ENCODE measurements around the gene CDC25C.
"Not testable (repeated sequence)": the region's sequence is repeated elsewhere in the genome, so short reads cannot be mapped to it uniquely, and the experiment has no call there.

The CDC25C gene

DNA sequence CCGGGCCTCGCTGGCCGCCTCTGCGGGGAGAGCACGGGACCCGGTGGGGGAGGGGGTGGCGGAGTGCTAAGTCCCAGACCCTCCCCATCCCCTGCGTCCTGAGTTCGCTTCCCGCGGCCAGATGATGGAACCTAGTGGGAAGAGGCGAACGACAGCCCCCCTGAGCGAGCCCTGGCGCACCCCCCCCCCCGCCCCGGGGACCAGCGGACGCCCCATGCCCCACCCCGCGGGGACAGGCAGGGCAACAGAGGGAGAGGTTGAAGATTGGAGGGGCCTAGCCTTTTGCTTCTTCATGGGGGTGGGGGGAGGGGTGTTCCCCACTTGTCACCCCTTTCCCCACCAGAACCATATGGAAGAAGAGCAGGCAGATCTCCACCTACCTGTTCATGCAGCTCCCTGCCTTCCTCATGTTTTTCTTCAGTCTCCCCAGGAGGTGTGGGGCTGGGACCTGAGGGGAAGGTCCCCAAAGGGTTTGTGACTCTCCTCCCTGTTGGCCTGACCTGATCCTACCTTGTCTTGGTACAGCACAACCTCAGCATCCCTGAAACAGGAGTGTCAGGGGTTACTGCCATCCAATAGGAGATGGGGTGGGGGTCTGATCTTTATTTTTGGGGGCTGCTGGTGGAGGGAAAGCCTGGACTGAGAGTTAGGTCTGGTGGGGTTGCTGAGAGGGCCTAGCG lies 6.9 kb upstream of the CDC25C start:
- Mint-ChIP-seq H3K27me3 (peaks cover 3% of the 10 kb centered on the region), H3K4me1 (peaks cover 39% of the 10 kb centered on the region), H3K27ac (peak overlapping the region; percentile 96), H3K4me3 (peak overlapping the region; percentile 92), H3K9me3 (no peaks in the 10 kb centered on the region), H3K36me3 (peaks cover 13% of the 10 kb centered on the region)
- DNase-seq, result peak; percentile 30
- CTCF ChIA-PET, result interaction anchor here (1.0 to 13.2 kb wide), 2 partner anchors 9 to 14 kb away, joined by 4 to 209 read pairs; partner anchors contain the start of gene KDM3B

DNA sequence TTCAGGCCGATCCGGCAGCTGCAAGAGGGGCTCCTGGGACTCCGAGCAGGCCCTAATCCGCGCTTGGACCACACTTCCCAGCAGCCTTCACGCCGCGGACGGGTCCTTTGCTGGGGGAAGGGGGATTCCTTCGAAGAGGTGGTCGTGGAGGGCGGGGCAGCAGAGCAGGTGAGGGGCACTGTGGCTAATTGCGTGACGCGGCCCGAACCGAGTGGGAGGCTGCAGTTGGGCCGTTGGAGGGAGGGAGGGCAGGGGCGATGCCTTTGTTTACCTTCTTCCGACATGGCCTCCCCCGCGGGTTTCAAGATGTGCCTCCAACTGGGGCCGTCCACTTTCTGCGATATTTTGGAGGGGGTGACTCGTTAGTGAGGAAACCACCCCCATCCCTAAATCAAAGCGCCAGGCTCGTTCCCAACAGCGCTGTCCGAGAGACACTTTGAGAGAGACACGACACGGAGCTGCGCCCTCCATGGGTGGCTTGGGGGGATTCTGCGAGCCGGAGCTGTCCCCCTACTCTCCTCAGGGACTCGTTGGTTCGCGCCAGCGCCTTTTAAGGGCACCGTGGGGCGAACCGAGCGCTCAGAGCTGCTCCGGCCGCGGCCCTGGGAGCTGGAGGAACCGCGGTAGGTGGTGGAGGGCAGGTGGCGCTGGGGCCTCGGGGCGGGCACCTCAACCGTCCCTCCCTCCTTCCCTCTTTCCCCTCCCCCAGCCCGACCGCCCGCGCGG lies 6.2 kb upstream of the CDC25C start, which contains the start of gene FAM53C:
FAM53C (plus strand) TSS at position 582 of the 726 bp plus-strand sequence. CDS start 3,070 bp downstream, outside the sequence.
- Mint-ChIP-seq H3K9me3 (no peaks in the 10 kb centered on the region), H3K27me3 (peaks cover 3% of the 10 kb centered on the region), H3K36me3 (peaks cover 11% of the 10 kb centered on the region), H3K4me3 (peak within 1 kb of the TSS; percentile 92), H3K27ac (peak within 1 kb of the TSS; percentile 96), H3K4me1 (peaks cover 39% of the 10 kb centered on the region)
- CTCF ChIA-PET, result interaction anchor here (1.0 to 13.2 kb wide), 2 partner anchors 9 to 15 kb away, joined by 4 to 209 read pairs; partner anchors contain the start of gene KDM3B
- peak; percentile 93 for DNase-seq

DNA sequence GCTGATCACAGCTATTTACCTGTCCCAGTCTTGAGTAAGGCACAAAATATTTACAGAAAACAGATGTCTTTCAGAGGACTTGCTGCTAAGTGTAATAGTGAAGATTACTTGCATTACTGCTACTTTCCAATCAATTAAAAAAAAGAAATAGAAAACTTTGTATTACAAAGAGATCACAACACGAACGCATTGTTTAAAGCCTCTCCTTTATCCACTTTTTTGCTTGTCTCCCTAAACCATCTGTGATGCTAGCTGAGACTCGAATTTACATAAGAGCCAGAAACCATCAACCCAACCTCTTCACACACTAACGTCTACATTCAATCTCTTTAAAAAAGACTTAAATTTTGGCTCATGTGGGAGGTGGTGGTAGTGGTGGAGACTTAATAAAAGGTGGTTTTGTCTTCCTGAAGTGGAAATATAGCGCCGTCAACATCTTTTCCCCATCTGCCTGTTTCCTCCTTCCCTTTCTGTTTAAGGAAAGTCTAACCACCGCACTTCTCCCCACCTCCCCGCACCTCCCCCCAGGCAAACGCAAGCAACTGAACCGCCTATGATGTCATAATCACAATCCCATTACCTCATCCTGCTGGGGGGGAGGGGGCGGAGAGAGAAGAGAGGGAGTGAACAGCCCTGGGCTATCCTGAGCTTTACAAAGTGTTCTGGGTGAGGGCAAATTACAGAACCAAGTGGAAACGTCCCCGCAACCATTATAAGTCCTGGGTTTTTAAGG lies 5.5 kb upstream of the CDC25C start:
- peaks cover 3% of the 10 kb centered on the region for H3K27me3 Mint-ChIP-seq
- H3K36me3 Mint-ChIP-seq, result peaks cover 11% of the 10 kb centered on the region
- H3K27ac Mint-ChIP-seq, result peak overlapping the region; percentile 96
- peak; percentile 85 for DNase-seq
- no peaks in the 10 kb centered on the region for H3K9me3 Mint-ChIP-seq
- H3K4me3 Mint-ChIP-seq, result peak overlapping the region; percentile 92
- H3K4me1 Mint-ChIP-seq, result peaks cover 45% of the 10 kb centered on the region
- CTCF ChIA-PET, result interaction anchor here (13.2 kb wide), 1 partner anchor 15 kb away, joined by 209 read pairs; the partner anchor contains the start of gene KDM3B

DNA sequence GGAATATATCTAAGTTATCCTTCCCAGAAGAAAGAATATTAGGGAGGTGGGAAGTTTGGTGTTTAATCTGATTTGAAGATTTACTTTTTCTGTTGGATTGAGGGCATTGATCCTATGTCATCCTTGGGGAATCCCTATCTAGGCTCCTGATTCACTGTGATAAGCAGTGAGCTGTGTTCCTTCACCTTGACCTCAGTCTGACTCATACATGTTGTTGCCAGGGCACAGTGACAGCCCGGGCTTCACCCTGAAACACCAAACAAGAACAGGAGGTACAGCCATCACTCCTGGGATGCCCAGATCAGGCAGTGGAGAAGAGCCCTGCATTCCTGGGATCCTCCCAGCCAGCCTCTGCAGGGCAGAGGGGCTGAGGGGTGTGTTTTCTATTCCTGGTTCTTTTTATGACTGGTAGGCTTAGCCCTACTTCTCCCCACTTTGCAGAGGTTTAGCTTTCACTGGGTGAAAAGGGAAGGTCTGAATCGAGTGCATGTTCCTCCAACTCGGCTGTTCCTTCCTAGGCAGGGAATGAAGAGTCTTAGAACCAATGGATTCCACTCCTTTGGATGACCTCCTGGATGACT lies 3.4 kb upstream of the CDC25C start:
- Mint-ChIP-seq H3K9me3 (no peaks in the 10 kb centered on the region), H3K36me3 (no peaks in the 10 kb centered on the region), H3K4me3 (no peak overlapping the region), H3K27me3 (peaks cover 3% of the 10 kb centered on the region), H3K27ac (peak overlapping the region; percentile 49), H3K4me1 (peaks cover 44% of the 10 kb centered on the region)
- CTCF ChIA-PET, result interaction anchor here (13.2 kb wide), 1 partner anchor 17 kb away, joined by 209 read pairs; the partner anchor contains the start of gene KDM3B
- no peak for DNase-seq

DNA sequence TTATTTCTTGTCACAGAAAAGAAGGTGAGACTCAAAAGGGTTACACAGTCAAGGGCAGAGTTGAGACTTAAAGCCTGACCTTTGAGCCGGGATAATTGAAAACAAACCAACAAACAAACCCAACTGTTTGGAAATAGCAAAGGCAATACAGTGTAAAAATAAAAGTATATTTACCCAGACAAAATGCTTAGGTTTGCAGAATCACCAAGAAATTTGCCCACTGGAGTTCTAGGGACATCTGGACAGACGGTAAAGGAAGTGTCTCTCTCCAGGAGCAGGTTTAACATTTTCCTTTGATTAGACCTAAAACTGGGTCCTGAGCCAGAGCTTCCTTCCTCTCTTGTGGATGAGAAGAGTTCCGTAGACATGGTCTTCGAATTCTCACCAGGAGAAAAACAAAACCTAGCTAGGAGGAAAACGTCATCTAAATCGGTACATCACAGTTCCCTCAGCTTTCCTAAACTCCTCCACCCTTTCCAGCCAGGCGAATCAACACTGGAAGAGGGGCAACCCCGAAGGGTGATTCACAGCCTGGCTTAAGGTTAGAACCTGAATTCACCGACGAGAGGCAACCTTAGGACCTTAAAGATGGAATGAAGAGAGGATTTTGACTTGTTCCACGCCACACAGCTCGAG lies 673 bp downstream of the CDC25C start:
- CTCF ChIA-PET, result interaction anchor here (1.4 to 13.2 kb wide), 2 partner anchors 21 to 133 kb away, joined by 4 to 209 read pairs; partner anchors contain the start of gene KDM3B
- H3K36me3 Mint-ChIP-seq, result peaks cover 1% of the 10 kb centered on the region
- H3K27ac Mint-ChIP-seq, result peak overlapping the region; percentile 75
- peaks cover 30% of the 10 kb centered on the region for H3K4me1 Mint-ChIP-seq
- no peaks in the 10 kb centered on the region for H3K9me3 Mint-ChIP-seq
- peaks cover 3% of the 10 kb centered on the region for H3K27me3 Mint-ChIP-seq
- H3K4me3 Mint-ChIP-seq, result peak overlapping the region; percentile 78
- no peak for DNase-seq

DNA sequence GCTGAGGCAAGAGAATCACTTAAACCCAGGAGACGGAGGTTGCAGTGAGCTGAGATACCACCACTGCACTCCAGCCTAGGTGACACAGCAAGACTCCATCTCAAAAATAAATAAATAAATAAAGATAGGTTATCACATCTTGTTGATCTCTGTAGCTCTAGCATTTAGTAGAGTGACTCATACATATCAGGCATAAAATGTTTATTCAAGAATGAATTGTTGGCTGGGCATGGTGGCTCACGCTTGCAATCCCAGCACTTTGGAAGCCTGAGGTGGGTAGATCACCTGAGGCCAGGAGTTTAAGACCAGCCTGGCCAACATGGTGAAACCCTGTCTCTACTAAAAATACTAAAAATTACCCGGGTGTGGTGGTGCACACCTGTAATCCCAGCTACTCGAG lies 13.4 kb downstream of the CDC25C start:
- H3K27me3 Mint-ChIP-seq, H3K4me3 Mint-ChIP-seq, H3K9me3 Mint-ChIP-seq, DNase-seq, H3K4me1 Mint-ChIP-seq, H3K27ac Mint-ChIP-seq: not testable (repeated sequence)
- CTCF ChIA-PET, result interaction anchor here (0.8 kb wide), 1 partner anchor 33 kb away, joined by 3 read pairs; no protein-coding TSS in a partner anchor
- peaks cover 20% of the 10 kb centered on the region for H3K36me3 Mint-ChIP-seq

DNA sequence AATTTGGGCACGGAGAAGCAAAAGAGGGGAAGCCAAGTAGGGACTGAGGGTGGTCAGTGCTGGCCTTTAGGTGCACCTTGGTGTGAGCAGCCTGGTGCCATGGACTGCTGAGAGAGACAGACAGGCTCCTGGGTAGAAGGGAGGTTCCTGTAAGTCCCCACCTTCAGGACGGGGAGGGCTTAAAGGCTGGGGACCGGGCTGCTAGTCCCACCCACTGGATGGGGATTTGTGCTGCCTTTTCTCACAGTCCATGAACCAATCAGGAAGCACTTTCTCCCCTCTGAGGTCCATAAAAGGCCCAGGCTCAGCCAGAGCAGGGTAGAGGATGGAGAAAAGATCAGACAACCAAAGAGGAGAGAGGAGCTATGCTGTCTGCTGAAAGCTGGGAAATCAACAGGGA lies 15.2 kb downstream of the CDC25C start:
- H3K27me3 Mint-ChIP-seq, result no peaks in the 10 kb centered on the region
- no peak overlapping the region for H3K4me3 Mint-ChIP-seq
- CTCF ChIA-PET, result interaction anchor here (0.8 kb wide), 1 partner anchor 138 kb away, joined by 3 read pairs; no protein-coding TSS in a partner anchor
- peaks cover 35% of the 10 kb centered on the region for H3K36me3 Mint-ChIP-seq
- DNase-seq, result no peak
- H3K27ac Mint-ChIP-seq, result no peak overlapping the region
- H3K9me3 Mint-ChIP-seq, result no peaks in the 10 kb centered on the region
- no peaks in the 10 kb centered on the region for H3K4me1 Mint-ChIP-seq

DNA sequence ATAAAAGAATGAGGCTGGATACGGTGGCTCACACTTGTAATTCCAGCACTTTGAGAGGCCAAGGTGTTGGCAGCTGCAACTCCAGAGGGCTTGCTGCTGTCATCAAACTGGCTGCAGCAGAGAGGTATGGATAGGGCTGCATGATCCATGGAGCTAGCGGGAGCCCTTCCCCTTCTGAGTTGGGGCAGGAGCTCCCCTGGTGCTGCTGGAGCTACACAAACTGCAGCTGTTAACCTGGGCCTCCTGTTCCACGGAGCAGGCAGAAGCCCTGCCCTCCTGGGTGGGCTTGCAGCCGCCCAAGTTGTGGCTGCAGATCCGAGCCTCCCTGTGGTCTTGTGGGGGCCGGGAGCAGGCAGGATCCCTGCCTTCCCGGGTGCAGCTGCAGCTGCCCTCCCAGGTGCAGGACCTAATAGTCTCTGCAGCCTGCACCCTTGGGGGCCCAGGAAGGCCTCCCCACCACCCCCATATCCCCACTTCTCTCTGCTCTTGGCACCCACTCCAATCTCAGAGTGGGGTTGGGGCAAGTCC lies 15.8 kb downstream of the CDC25C start:
- H3K36me3 Mint-ChIP-seq, result peaks cover 39% of the 10 kb centered on the region
- no peak overlapping the region for H3K27ac Mint-ChIP-seq
- no peak overlapping the region for H3K4me3 Mint-ChIP-seq
- no peaks in the 10 kb centered on the region for H3K27me3 Mint-ChIP-seq
- DNase-seq, result no peak
- no peaks in the 10 kb centered on the region for H3K4me1 Mint-ChIP-seq
- no peaks in the 10 kb centered on the region for H3K9me3 Mint-ChIP-seq
- CTCF ChIA-PET, result interaction anchor here (0.8 kb wide), 1 partner anchor 138 kb away, joined by 3 read pairs; no protein-coding TSS in a partner anchor

DNA sequence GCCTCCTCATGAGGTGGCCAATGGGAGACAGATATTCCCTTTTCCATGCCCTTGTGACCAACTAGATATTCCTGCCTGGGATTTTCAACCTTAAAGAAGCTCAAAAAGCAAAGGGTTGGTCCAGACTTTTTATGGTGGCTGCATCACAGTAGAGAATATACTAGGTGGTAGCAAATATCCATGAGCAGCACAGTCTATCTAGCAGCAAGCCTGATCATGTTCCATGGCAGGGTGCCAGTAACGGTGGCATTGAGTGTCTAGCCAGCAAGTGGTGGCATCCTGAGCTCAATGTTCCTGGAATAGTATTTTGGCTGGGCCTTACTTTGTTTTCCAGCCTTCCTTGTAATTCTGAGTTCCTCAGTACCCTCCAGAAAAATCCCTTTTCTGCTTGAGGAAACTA lies 25.8 kb downstream of the CDC25C start:
- Mint-ChIP-seq H3K9me3 (no peaks in the 10 kb centered on the region), H3K27me3 (no peaks in the 10 kb centered on the region), H3K27ac (no peak overlapping the region), H3K36me3 (peaks cover 19% of the 10 kb centered on the region), H3K4me3 (no peak overlapping the region), H3K4me1 (no peaks in the 10 kb centered on the region)
- no peak for DNase-seq
- CTCF ChIA-PET, result no interaction called here

DNA sequence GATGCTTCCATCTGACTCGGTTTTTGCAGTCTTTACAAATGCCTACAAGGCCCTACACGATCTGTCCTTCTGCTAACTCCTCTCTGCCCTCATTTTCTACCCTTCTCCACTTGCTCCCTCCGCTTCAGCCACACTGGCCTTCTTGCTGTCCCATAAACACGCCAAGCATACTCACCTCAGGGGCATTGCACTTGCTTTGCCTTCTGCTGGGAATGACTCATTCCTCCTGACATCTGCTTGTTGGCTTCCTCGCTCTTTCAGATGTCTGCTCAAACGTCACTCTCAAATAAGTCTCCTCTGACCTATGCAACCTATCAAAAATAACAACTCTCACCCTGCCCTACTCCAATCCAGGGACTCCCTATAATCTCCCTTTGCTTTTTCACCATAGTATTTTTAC lies 28.2 kb downstream of the CDC25C start:
- Mint-ChIP-seq H3K4me1 (no peaks in the 10 kb centered on the region), H3K4me3 (no peak overlapping the region), H3K27ac (no peak overlapping the region), H3K27me3 (no peaks in the 10 kb centered on the region), H3K36me3 (peaks cover 23% of the 10 kb centered on the region), H3K9me3 (no peaks in the 10 kb centered on the region)
- CTCF ChIA-PET, result no interaction called here
- no peak for DNase-seq

DNA sequence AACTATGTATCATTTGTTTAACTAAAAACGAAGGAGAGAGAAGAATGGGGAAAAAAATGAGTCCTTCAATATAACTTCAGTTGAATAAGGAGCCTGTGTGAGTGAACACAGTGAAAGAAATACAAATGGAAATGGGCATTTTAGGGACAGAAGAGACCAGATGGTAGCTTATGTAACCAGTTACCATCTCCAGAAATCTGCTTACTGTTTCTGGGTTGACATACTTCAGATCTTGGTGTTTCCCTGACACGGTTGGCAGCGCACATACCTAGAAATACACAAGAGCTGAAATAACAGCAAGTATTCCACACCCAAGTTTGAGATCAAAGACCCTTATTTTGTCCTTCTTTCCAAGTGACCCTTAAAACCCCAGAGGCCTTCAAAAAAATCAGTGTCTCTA lies 42.3 kb downstream of the CDC25C start:
- Mint-ChIP-seq H3K36me3 (peaks cover 23% of the 10 kb centered on the region), H3K4me3 (no peak overlapping the region), H3K9me3 (no peaks in the 10 kb centered on the region), H3K27me3 (no peaks in the 10 kb centered on the region), H3K4me1 (no peaks in the 10 kb centered on the region), H3K27ac (no peak overlapping the region)
- DNase-seq, result no peak
- CTCF ChIA-PET, result no interaction called here

DNA sequence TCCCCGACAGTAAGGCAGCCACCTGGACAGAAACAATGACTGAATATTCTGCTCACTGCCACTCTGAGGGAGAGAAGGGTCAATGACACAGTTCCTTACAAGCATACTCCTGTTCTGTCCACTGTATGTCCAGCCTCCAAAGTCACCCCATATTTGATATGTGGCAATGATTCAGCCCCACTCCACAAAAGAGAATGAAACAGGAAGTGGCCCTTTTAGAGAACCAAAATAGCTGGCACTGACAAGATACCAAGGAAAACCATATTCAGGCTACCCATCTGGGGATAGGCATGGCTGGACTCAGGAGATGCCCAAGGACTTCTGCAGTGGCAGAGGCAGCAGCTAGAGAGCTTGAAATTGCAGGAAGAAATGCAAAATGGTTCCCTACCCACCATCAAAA lies 44.4 kb downstream of the CDC25C start:
- no peak for DNase-seq
- Mint-ChIP-seq H3K27me3 (no peaks in the 10 kb centered on the region), H3K27ac (no peak overlapping the region), H3K4me3 (no peak overlapping the region), H3K9me3 (no peaks in the 10 kb centered on the region), H3K4me1 (no peaks in the 10 kb centered on the region), H3K36me3 (peaks cover 23% of the 10 kb centered on the region)
- CTCF ChIA-PET, result no interaction called here
